ENCODE data around the gene TMEM233.

GRCh38 chr12:119665164-119665929 lies 71.8 kb downstream of the TMEM233 start:
- TF ChIP-seq POLR2AphosphoS5 (IDR thresholded peaks at IDR 0.05; ENCODE audit: low read depth, low read length) (no peak), TAF1 (IDR thresholded peaks at IDR 0.05; ENCODE audit: low read depth, low read length) (no peak), POLR2A (IDR thresholded peaks at IDR 0.05; ENCODE audit: low read depth, low read length) (no peak), SPI1 (IDR thresholded peaks at IDR 0.05; ENCODE audit: low read depth, low read length) (no peak), POU2F2 (IDR thresholded peaks at IDR 0.05; ENCODE audit: low read depth, low read length) (no peak), PAX5 (IDR thresholded peaks at IDR 0.05; ENCODE audit: insufficient read depth, low read length, severe bottlenecking) (no peak)
